Activated CD8-positive, alpha-beta memory T cell treated with anti-CD3 and anti-CD28 coated beads, Interleukin-2, amount 50 U/mL, for 4 hours (primary cell): ENCODE data around the gene IFFO2.

ENCODE experiments used
- DNase-seq: peaks from one replicate; pipeline ENCODE4 v3.0.0-alpha.2; 2020

Gene IFFO2

DNA sequence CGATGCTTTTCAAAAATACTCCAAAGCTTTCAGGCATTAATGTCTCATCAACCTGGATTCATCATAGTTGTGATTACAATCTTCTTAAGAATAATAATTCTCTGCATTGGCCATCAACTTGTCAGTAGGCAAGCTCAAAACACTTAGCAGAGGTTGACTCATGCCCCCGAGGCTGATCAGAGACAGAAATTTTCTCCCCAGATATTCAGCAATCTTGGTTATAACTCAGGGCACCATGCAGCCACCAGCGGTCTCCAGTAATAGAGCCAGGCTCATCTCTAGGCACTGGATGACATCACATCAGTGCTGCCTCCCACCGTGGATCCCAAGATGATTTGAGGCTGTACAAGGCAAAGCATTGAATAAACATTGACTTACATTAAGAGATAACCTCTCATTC, 14.3 kb upstream of the IFFO2 start:
- no peak for DNase-seq

DNA sequence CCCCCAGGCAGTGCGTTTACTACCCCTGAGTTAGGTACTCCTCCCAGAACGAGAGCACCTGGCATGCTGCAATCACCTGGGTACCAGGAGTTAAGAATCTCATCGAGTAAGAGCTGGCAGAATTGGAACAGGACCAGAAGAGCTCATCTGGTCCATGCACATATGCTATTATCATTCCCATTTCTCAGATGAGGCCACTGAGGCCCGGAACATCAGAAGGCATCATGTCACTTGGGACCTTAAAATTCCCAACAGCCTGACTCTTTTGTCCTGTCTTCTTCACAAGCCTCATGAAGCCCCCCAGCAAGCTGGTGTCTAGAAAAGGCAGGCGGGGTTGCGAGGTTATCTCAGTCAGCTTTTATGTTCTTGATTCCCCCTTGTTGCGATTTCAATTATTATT, 13.9 kb upstream of the IFFO2 start:
- DNase-seq, result no peak

DNA sequence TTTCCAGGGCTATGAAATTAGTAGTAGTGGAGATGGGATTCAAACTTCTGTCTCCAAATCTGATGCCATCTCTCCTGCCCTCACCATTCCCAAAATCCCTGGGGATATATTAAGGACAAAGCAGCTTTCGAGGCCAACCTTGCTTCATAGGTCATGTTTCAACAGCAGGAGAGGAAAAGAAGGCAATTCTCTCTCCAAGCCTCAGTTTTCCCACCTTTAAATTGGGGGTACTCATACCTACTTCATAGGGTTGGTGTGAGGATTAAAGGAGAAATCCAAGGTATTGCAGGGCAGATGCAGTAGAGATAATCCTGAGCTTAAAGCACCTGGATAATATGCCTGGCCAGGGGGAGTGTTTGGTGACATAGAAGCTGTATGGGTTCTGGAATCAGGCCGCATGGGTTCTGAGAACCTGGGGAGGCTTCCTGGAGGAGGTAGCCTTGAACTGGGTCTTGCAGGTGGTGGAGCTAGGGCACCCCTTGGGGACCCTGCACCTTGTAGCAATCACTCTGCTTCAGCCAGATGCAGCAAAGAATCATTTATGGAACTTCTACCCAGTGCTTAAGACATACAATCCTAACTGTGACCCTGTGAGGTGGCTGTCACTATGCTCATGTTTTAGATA, 10.7 kb upstream of the IFFO2 start:
- DNase-seq, result no peak

DNA sequence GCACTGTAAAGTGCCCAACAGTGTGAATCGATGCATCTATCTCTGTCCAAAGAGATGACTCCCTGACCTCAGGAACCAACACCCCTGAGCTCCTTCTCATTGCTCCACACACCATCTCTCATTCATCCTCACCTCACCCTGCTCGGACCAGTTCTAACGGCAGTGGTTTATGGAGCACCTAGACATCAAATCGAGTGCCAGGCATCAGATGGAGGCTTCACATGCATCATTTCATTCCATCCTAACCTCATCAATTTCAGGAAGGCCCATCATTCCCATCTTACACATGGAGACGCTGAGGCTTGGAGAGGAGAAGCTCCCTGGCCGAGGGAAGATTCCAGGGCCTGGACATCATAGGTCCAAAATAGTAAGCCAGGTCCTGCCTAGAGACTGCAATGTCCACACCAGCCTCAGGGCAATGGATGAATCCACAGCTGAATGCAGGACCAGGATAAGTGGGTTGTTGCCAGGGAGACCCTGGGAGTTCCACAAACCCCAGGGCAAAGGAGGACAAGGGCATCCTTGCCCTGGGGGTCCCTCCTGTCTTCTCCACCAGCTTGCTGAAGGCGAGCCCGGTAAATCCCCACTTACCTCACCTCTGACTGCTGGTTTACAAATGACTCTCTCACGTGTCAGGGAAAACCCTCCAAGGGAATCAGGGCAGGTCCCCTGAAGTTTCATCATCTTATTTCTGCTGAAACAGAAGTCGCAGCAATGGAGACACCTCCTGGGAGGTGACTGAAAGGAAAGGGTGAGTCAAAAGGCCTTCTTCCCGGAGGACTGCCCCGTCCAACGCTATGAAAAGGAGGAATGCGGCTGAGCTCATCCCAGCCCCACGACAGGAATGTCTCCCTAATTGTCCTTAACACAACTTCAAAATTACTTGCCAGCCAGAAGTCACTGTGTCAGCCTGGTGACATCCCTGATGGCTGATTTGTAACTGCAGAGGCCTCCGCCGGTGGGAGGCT, 9.0 kb upstream of the IFFO2 start:
- DNase-seq, result no peak

DNA sequence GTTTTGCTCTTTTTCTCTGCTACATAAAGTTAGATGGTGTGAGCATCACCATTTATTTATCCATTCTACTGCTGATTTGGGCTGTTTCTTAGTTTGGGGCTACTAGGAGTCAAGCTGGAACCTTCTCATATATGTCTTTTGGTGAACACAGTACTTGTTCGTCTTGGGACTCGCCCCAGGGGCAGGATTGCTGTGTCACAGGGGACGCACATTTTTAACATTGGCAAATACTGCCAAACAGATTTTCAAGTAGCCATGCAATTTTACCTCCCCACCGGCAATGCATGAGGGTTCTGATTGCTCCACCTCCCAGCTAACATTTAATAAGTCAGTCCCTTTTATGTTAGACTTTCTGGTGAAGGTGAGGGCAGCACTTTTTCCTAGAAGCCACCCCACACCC, 7.5 kb upstream of the IFFO2 start:
- no peak for DNase-seq

DNA sequence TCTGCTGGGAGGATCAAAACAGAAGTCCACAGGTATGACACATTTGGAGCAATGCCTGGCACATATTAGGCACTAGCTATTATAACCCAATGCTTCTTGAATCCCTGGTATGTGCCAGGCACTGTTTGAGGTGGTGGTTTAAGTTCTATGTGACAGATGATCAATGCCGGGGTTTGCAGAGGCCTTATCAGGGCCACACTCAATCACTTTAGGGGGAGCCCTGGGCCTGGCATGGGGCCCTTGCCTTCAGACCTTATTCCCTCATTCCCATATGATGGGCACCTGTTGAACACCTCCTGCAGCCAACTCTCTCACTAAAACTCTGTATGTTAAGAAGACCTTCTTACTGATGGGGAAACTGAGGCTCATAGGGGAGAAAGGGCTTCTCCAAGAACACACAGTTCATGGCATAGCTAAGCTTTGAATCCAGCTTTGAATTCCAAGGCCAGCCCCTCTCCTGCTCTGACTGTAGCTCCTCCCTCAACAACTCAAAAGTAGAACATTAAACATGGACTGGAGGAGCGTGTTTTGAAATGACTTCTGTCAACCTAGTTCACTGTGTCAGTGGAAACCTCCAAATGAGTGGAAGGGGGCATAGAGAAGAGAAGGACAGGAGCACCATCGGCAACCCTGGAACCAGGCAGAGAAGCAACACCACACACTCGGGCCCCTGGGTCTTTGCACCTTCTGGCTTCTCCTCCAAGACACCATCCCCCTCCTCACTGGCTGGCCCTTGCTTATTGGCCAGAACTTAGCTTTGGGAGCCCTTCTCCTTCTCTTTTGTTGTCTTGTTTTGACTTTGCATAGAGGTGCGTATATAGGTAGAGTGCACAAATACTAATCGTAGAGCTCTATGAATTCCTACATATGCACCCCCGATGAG, 6.6 kb upstream of the IFFO2 start:
- no peak for DNase-seq

DNA sequence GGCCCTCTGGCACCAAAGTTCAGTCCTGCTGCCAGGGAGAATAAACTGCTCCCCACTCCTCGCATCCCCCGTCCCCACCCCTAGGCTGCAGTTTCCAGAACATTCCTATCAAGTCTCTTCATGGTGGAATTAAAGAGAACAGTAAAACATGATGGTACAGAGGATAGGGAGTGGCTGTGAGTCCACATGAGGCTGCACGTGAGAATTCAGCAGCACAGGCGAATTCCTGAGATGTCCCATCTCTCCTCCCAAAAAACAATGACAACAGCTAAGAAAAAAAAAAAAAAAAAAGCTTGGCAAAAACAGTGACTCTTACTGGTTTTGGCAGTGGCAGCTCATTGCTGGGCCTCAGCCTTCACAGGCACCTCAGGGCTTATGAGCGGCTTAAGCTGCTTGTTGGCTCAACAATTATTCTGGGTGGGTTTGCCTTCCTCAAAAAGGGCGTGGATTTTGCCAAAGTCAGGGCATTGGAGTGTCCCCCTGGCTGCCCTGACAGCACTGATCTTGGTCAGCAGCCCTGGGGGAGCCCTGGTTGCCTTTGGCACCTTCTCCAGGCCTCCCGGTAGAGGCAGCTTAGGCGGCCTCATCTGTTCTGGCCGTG, 5.7 kb upstream of the IFFO2 start:
- no peak for DNase-seq

DNA sequence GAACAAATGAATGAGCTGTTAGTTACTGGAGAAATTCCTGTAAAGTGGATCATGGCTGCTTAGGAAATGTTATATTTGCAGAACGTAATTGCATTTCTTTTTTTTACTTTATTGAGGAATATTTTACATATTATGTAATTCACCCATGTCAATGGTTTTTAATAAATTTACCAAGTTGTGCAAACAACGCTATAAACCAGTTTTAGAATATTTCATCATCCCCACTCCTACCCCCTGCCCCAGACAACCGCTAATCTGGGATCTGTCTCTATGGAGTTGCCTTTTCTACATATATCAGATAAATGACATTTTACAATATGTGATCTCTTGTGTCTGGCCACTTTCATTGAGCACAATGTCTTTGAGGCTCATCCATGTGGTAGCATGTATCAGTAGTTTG, 4.3 kb upstream of the IFFO2 start:
- no peak for DNase-seq

DNA sequence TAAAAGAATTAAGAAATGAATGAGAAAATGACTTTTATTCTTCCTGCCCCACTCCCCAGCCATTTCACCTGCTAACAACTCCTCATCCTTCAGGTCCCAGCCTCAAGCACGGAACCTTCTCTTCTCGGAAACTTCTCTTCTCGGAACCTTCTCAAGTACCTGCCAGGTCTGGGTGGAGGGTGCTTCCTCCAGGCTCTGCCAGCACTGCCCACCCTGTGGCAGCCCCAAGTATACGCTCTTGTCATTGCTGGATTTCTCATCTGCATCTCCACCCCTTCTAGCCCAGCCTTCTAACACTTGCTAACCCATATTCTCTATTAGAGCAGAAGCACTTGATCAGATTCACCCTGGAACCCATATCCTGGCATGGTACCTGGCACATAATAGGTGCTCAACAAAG, 3.9 kb upstream of the IFFO2 start:
- DNase-seq, result no peak

DNA sequence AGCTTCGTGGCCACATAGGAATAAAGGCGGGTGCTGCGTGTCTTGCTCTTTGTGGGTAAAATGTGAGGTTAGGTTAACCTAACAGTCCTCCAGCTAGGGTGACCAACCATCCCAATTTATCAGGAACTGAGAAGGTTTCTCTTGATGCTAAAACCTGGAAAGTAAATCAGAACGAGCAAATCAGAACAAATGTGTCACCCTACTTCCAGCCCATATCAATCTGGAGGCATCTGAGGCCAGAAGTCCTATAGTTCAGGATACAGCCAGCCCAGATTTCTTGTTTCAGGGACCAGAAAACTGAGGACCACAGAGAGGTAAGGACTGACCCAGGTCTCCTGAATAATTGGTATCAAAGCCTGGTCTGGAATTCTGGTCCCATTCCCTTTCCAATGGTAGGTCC, 3.1 kb upstream of the IFFO2 start:
- no peak for DNase-seq

DNA sequence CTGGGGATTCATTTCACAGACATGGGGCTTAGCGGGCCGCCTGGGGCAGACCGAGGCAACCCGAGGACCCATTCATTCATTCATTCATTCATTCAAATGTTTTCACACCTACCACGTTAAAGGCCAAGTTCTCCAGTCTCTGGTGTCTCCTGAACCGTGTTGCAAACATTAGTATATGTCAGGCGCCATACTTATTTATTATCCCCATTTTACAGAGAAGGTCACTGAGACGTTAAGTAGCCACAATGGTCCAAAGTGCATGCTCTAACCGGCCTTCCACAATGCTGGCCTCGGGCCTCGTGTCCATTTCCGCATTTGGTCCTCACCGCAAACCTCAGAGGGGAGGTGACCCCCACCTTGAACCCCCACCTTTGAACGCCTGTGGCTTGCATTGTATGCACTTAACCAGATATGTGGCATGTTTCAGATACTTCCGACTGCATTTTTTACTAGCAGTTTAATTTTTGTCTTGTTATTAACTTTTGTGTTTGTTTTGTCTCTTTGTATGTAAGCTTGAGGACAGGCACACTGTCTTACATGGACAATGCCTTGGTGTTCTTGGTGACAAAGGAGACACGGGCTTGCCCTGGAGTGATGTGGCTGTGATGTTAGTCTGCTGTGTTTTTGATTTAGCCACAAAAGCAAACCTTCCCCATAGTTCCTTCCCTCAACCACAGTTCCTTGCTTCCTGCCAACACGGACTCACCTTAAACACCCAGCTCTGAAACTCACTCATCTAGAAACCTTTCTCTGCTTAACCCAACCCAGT, 1.2 kb upstream of the IFFO2 start:
- no peak for DNase-seq

DNA sequence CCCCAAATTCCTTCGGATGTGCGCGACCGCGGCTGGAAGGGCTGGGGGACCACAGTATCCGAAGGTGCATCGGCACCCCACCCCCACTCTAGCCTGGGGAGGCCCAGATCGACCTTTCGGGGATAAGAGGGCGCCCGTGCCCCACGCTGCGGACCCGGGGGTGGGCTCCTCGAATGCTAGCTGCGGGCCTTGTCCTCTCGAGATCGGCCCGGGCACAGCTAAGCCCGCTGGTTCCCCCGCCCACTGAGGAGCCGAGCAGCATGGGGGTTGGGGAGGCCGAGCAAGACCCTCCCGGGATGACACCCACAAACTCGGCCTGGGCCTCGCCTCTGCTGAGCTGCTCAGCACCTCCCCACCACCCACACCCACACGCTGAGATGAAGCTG, 653 bp upstream of the IFFO2 start:
- DNase-seq, result no peak

DNA sequence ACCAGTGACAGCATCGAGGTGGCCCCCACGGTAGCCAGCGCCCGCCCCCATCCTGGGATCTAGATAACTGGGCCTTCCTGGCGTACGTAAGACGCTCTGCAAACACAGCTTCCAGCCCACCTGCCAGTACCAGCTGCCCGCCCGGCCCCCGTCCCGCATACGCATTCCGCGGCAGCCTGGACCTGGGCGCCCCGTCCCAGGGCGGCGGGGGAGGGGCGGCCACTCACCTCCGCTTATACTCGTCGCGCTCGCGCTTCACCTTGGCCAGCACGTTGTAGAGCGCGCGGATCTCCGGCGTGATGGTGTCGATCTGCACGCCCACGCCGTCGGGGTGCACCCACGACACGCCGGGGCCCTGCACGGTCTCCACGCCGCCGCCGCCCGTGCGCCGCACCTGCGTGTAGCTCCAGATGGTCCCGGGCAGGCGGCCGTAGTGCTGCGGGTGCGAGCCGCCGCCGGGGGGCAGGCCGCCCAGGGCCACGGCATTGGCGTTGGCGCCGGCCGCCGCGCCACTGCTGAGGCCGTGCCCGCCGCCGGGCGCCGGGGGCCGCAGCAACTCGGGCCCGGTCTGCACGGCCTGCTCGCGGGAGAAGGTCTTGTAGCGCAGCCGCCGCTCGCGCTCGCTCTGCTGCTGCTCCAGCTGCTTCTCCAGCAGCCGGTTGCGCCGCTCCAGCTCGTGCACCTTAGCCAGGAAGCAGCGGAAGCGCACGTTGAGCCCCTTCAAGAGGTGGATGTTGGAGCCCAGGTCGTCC, 859 bp downstream of the IFFO2 start:
- peak; percentile 71 for DNase-seq

DNA sequence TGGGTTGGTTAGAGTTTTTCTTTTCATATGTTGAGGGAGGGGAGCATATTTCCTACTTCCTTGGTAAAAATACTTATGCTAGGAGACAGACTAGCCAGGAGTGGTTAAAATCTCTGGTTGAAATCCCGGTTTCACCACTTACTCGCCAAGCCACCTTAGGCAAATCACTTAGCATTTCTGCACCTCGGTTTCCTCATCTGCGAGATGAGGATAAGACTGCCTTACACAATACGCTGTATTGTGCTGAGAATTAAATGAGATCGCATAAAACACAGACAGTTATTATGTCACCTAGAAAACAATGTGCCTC, 1.4 kb downstream of the IFFO2 start:
- DNase-seq, result no peak

DNA sequence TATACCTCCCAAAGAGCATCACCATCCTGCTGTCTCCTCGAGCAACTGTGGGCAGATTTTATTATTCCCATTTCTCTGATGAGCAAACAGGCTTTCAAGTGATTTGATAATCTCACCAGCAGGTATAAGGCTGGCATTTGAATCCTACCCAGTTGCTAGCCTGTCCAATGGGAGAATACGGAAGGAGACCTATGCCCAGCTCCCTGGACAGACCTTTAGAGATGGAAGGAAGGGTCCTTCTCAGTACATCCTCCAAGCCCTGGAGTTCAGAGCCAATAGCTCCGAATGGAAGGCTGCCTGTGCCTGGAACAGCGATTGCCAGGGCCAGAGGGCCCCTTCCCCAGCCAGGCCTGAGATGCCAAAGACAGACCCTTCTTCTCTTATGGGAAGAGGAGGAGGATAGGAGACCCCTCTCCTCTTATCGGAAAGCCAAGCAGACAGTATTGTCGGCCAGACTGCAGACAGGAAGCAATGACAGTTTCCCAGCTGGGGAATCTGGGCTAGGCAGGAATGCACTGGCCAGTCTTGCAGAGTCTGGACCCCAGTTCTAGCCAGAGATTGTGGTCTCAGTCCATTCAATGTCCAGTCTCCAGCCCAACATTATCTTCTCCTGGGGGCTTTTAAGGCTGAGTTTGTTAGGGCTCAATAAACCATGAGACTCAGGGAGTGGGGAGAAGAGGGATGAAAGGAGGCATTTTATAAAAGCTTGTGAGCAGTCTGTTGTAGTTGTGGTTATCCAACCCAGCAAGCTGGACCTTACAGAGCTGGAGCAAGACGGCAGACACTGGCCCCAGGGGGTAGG, 2.0 kb downstream of the IFFO2 start:
- DNase-seq, result no peak

DNA sequence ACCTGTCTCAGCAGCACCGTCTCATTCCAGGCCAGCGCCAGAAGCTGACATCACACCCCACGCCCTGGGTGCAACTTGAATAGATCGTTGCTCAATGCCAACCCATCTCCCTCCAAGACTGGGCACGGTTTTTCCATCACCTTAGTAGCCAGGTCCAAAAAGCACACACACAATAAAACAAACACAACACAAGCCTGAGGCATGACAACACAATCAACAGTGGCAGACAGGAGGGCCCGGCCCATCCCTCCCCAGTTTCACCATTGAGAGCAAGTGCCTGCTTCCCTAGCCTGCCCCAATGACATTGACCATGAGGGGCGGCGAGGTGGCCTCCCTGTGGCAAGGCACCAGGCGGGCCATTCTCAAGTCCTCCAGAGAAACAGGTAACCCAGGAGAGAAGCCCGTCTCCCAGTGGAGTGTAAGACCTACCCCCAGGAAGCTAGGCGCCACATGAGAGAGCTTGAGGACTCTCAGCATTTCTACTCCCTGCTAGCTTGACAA, 2.7 kb downstream of the IFFO2 start:
- DNase-seq, result no peak

DNA sequence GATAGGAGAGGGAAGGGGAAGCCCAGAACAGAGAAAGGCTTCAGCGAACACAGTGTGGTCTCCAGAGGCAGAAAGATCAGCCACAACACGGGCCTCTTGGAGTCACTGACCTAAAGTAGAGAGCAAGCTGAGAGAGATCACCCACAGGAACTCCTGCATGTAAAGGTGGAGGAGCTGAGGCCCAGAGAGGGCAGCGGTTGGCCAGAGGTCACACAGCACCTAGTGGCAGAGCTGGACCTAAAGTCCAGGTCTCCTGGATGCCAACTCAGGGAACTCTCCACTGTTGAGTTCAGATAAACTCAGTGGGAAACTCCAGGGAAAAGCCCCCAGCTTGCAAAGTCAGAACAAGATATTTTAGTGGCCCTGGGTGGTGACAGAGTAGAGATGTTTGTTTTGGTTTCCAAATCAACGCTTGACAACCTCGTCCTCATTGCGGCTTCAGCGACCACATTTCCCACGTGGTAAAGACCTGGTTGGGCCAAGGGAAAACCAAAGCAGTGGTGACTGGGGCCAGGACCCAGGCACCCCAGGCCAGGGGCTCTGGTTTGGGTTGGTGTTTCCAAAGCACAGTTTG, 4.6 kb downstream of the IFFO2 start:
- peak; percentile 65 for DNase-seq

DNA sequence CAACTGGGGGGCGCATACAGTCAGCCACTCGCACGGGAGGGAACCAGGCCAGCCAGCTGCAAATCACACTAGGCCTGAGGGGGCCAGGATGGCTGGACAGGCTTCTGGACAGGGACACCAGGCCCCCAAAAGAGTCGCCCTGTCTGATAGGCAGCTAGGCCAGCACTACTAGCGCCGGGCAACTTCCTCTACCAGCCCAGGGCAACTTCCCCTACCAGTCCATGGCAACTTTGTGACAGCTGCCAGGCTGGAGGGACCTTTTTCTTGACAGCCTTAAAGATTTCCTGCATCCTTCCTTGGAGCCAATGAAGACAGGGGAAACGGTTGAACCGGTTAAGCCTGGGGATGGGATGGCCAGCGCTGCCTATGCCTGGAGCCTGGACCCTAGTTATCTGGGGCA, 5.1 kb downstream of the IFFO2 start:
- no peak for DNase-seq

DNA sequence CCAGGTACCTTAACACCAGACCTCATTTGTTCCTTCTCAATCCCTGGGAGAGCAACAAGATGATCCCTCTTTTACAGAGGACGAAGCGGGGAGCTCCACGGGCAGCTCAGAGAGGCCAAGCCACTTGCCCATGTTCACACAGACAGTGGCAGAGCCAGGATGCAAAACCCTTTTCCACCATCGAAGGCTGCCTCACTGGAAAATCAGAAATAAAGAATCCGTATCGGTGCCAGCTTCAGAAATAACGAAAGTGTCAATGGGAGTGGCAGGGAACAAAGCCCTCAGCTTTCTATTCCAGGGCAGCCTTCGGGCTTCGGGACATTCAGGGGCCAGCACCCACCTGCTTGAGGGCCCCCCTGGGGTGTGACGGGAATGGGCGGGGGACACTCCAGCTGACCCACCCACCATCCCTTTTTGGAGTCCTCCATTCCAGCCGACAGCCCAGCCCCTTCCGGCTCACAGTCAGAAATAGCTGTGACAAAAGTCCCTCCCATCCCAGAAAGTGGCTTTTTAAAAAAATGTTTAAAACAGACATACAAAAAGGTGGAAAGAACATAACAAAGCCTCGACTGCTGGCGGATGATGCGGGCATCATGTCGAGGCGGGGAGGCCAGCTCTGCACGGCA, 6.0 kb downstream of the IFFO2 start:
- no peak for DNase-seq
